ENCODE measurements around the gene THAP3. TPM values are rescaled to one million over a fixed set of nuclear protein-coding genes. Genes with fewer than 3 reads are reported as not detected.

THAP3 gene
- total and polyA plus RNA-seq, 7 experiments from 2014 or later: 14.1 to 31.8 (median 20.3) TPM

DNA sequence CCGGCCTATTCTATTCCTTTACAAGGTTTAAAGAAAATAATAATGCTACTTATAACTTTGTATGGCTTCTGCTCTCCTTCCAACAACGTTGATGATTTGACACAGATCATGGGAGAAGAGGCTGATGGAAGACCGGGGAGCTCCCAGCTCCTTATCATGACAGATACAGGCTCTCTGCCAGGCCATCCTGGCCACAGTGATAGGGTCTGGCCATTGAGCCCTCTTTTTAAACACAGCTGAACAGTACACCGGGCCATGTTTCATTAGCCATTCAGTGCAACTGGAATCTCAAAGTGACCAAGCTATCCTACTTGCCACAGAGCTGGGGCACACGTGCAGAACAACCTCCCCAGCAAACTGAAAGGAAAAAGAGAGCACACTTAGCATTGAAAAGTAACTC is 42.0 kb downstream of the THAP3 start:
- intact Hi-C loops (cut with micrococcal nuclease): no loop called here
- no peak for DNase-seq
- H3K4me1 Mint-ChIP-seq: peaks cover 0 to 4% (median 0%) of the 10 kb centered on the region in 7 donors
- Histone ChIP-seq H3K9me3 (ENCODE audit: control insufficient read depth in 2 of 3, low read length in 3 of 3) (no peaks in the 10 kb centered on the region), H3K36me3 (ENCODE audit: control insufficient read depth in 2 of 3, insufficient read depth in 3 of 3, low read length in 3 of 3) (peaks cover 0 to 34% (median 8%) of the 10 kb centered on the region in 3 experiments), H3K4me1 (ENCODE audit: control insufficient read depth in 2 of 2, insufficient read depth in 2 of 2, low read length in 2 of 2) (no peaks in the 10 kb centered on the region), H3K27me3 (ENCODE audit: control insufficient read depth in 2 of 2, insufficient read depth in 2 of 2, low read length in 2 of 2) (no peaks in the 10 kb centered on the region), H3K4me3 (ENCODE audit: low read length) (no peak overlapping the region), H3K27ac (ENCODE audit: low read depth, low read length) (no peak overlapping the region)
- no peak overlapping the region for H3K27ac Mint-ChIP-seq
- ChIA-PET POLR2A (no interaction called here), CTCF (no interaction called here)
- H3K9me3 Mint-ChIP-seq: no peaks in the 10 kb centered on the region
- peak overlapping the region in 1 of 10 donors; percentile 39 for H3K4me3 Mint-ChIP-seq
- no peaks in the 10 kb centered on the region for H3K27me3 Mint-ChIP-seq
- H3K36me3 Mint-ChIP-seq: peaks cover 0 to 43% (median 6%) of the 10 kb centered on the region in 5 donors
- ATAC-seq: no peak

DNA sequence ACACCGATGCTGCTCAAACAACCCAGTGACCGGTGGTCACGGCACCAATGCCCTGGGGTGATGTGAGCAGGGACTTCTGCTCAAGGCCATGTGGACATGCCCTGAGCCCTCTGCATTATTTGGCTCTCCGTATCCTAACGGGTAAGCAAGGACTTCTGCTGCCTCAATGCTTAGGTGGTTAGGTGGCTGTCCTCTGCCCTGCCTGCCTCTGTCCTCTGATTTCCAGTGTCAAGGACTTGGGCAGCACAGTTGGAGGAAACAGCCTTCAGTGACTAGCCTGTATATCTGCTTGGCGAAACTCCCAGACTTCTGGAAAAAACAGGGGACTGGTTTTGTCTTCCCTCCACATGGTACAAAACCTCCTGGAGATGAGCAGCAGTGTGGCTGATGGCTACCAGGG is 42.5 kb downstream of the THAP3 start:
- peaks cover 0 to 34% (median 8%) of the 10 kb centered on the region in 3 experiments for H3K36me3 ChIP-seq (ENCODE audit: control insufficient read depth in 2 of 3, insufficient read depth in 3 of 3, low read length in 3 of 3)
- ChIA-PET CTCF (no interaction called here), POLR2A (no interaction called here)
- intact Hi-C loops (cut with micrococcal nuclease): no loop called here
- H3K9me3 ChIP-seq (ENCODE audit: control insufficient read depth in 2 of 3, low read length in 3 of 3): no peaks in the 10 kb centered on the region
- H3K27me3 ChIP-seq (ENCODE audit: control insufficient read depth in 2 of 2, insufficient read depth in 2 of 2, low read length in 2 of 2): no peaks in the 10 kb centered on the region
- H3K36me3 Mint-ChIP-seq: peaks cover 0 to 43% (median 6%) of the 10 kb centered on the region in 5 donors
- no peak overlapping the region for H3K27ac ChIP-seq (ENCODE audit: low read depth, low read length)
- H3K27me3 Mint-ChIP-seq: no peaks in the 10 kb centered on the region
- peaks cover 0 to 4% (median 0%) of the 10 kb centered on the region in 7 donors for H3K4me1 Mint-ChIP-seq
- H3K9me3 Mint-ChIP-seq: no peaks in the 10 kb centered on the region
- ATAC-seq (no peak), DNase-seq (no peak)
- H3K4me3 Mint-ChIP-seq: peak overlapping the region in 1 of 10 donors; percentile 39
- H3K4me1 ChIP-seq (ENCODE audit: control insufficient read depth in 2 of 2, insufficient read depth in 2 of 2, low read length in 2 of 2): no peaks in the 10 kb centered on the region
- H3K4me3 ChIP-seq (ENCODE audit: low read length): no peak overlapping the region
- peak overlapping the region in 1 of 9 donors; percentile 22 for H3K27ac Mint-ChIP-seq

DNA sequence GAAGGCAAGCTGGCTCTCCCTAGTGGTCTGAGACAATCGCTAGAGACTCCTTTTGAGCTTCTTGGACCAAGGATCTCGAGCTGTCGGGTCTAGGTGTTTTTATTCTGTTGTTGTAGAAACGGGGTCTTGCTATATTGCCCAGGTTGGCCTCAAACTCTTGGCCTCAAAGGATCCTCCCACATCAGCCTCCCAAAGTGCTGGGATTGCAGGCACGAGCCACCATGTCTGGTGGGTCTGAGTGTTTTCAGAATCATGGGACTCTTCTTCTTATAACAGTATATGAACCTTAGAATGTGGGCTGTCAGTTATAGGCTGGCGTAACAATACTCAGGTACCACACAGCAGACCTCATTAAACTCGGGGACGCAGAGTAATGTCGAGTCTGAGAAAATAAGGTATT is 43.8 kb downstream of the THAP3 start:
- no peak for DNase-seq
- H3K4me1 ChIP-seq (ENCODE audit: control insufficient read depth in 2 of 2, insufficient read depth in 2 of 2, low read length in 2 of 2): no peaks in the 10 kb centered on the region
- H3K27me3 Mint-ChIP-seq: no peaks in the 10 kb centered on the region
- CTCF ChIA-PET: no interaction called here
- peak overlapping the region in 1 of 9 donors; percentile 25 for H3K27ac Mint-ChIP-seq
- H3K36me3 ChIP-seq (ENCODE audit: control insufficient read depth in 2 of 3, insufficient read depth in 3 of 3, low read length in 3 of 3): peaks cover 0 to 26% (median 8%) of the 10 kb centered on the region in 3 experiments
- no peak for ATAC-seq
- H3K9me3 ChIP-seq (ENCODE audit: control insufficient read depth in 2 of 3, low read length in 3 of 3): no peaks in the 10 kb centered on the region
- H3K27ac ChIP-seq (ENCODE audit: low read depth, low read length): no peak overlapping the region
- H3K4me3 ChIP-seq (ENCODE audit: low read length): no peak overlapping the region
- H3K36me3 Mint-ChIP-seq: peaks cover 0 to 35% (median 0%) of the 10 kb centered on the region in 5 donors
- H3K27me3 ChIP-seq (ENCODE audit: control insufficient read depth in 2 of 2, insufficient read depth in 2 of 2, low read length in 2 of 2): no peaks in the 10 kb centered on the region
- no peaks in the 10 kb centered on the region for H3K4me1 Mint-ChIP-seq
- no peak overlapping the region for H3K4me3 Mint-ChIP-seq
- POLR2A ChIA-PET: no interaction called here
- intact Hi-C loops (cut with micrococcal nuclease): no loop called here
- H3K9me3 Mint-ChIP-seq: no peaks in the 10 kb centered on the region

DNA sequence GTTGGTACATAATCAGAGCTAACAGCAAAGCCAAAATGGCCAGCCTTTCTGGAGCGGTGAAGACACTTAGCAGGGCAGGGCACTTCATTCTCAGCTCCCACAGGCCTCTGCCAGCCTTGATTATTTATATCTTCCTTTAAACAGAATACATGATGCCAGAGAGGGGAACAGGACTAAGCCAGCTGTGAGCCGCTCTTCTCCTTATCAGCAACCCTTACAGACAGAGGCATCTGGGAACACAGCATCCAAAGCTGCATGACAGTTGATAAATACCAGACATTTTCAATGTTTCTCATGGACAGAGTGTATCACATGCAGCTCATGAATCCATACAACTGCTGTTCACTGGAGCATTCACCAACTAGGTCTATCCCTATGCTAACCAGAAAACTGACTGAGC is 47.9 kb downstream of the THAP3 start:
- ChIA-PET CTCF (interaction anchor here (0.6 kb wide), 1 partner anchor 197 kb away, joined by 3 read pairs; no protein-coding TSS in a partner anchor), POLR2A (no interaction called here)
- H3K9me3 Mint-ChIP-seq: no peaks in the 10 kb centered on the region
- ATAC-seq (no peak), DNase-seq (no peak)
- H3K27ac Mint-ChIP-seq: no peak overlapping the region
- Histone ChIP-seq H3K4me1 (ENCODE audit: control insufficient read depth in 2 of 2, insufficient read depth in 2 of 2, low read length in 2 of 2) (no peaks in the 10 kb centered on the region), H3K36me3 (ENCODE audit: control insufficient read depth in 2 of 3, insufficient read depth in 3 of 3, low read length in 3 of 3) (peaks cover 0 to 21% (median 0%) of the 10 kb centered on the region in 3 experiments), H3K9me3 (ENCODE audit: control insufficient read depth in 2 of 3, low read length in 3 of 3) (no peaks in the 10 kb centered on the region), H3K27ac (ENCODE audit: low read depth, low read length) (no peak overlapping the region), H3K4me3 (ENCODE audit: low read length) (no peak overlapping the region), H3K27me3 (ENCODE audit: control insufficient read depth in 2 of 2, insufficient read depth in 2 of 2, low read length in 2 of 2) (no peaks in the 10 kb centered on the region)
- intact Hi-C loops (cut with micrococcal nuclease): no loop called here
- H3K4me1 Mint-ChIP-seq: no peaks in the 10 kb centered on the region
- peaks cover 3 to 30% (median 7%) of the 10 kb centered on the region in 5 donors for H3K36me3 Mint-ChIP-seq
- H3K27me3 Mint-ChIP-seq: no peaks in the 10 kb centered on the region
- H3K4me3 Mint-ChIP-seq: no peak overlapping the region

DNA sequence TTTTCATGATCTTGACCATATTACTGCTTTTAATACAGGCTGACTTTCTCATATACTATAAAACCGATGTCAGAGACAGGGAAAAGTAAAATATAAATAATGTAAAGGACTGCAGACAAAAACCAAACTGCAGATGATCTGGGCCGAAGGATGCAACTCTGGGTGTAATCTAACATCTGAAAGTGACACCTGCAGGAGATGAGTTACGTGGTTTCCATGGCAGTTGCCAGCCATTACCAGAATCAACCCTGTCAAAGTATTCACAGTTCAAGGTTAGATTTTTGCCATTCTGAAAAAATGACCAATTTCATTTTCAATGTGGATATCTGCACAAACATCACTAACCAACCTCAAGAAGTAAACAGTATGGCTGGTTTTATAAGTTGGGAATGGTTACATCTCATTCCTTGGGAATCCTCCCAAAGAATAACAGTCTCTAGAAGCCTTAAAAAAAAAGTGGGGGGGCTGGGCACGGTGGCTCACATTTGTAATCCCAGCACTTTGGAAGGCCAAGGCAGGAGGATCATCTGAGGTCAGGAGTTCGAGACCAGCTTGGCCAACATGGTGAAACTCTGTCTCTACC is 49.2 kb downstream of the THAP3 start:
- Histone ChIP-seq H3K4me3 (ENCODE audit: low read length) (no peak overlapping the region), H3K4me1 (ENCODE audit: control insufficient read depth in 2 of 2, insufficient read depth in 2 of 2, low read length in 2 of 2) (no peaks in the 10 kb centered on the region), H3K9me3 (ENCODE audit: control insufficient read depth in 2 of 3, low read length in 3 of 3) (no peaks in the 10 kb centered on the region), H3K36me3 (ENCODE audit: control insufficient read depth in 2 of 3, insufficient read depth in 3 of 3, low read length in 3 of 3) (peaks cover 0 to 29% (median 10%) of the 10 kb centered on the region in 3 experiments), H3K27ac (ENCODE audit: low read depth, low read length) (no peak overlapping the region), H3K27me3 (ENCODE audit: control insufficient read depth in 2 of 2, insufficient read depth in 2 of 2, low read length in 2 of 2) (no peaks in the 10 kb centered on the region)
- CTCF ChIA-PET: interaction anchor here (1.9 kb wide), 1 partner anchor 28 kb away, joined by 8 read pairs; no protein-coding TSS in a partner anchor
- Mint-ChIP-seq H3K36me3 (peaks cover 6 to 39% (median 17%) of the 10 kb centered on the region in 5 donors), H3K9me3 (no peaks in the 10 kb centered on the region), H3K4me1 (no peaks in the 10 kb centered on the region), H3K4me3 (no peak overlapping the region), H3K27ac (no peak overlapping the region), H3K27me3 (no peaks in the 10 kb centered on the region)
- DNase-seq: no peak
- ATAC-seq: no peak
- intact Hi-C loops (cut with micrococcal nuclease): no loop called here
- POLR2A ChIA-PET: interaction anchor here (0.8 kb wide), 1 partner anchor 10 kb away, joined by 3 read pairs; no protein-coding TSS in a partner anchor

DNA sequence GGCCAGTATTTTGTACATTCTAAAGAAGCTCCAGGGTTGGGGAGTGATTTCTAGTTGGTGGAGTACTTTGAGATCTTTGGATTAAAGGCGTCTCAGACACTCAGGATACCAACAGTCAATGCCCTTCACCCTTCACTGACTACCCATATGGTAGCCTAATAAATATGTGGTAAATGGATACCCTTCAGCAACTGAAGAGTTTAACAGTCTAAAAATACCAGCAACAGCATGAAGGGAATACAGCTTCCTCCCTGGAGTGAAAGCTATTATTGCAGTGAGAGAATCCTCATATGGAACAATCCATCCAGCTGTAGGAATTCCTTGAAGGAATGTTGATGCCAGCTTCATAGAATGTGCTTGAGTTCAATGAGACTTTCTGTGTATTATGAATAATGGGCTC is 50.1 kb downstream of the THAP3 start:
- intact Hi-C loops (cut with micrococcal nuclease): no loop called here
- no peaks in the 10 kb centered on the region for H3K4me1 ChIP-seq (ENCODE audit: control insufficient read depth in 2 of 2, insufficient read depth in 2 of 2, low read length in 2 of 2)
- POLR2A ChIA-PET: interaction anchor here (0.6 kb wide), 1 partner anchor 444 kb away, joined by 4 read pairs; no protein-coding TSS in a partner anchor
- no peak overlapping the region for H3K27ac ChIP-seq (ENCODE audit: low read depth, low read length)
- peaks cover 4 to 38% (median 10%) of the 10 kb centered on the region in 3 experiments for H3K36me3 ChIP-seq (ENCODE audit: control insufficient read depth in 2 of 3, insufficient read depth in 3 of 3, low read length in 3 of 3)
- CTCF ChIA-PET: interaction anchor here (0.6 to 1.9 kb wide), 3 partner anchors 29 to 168 kb away, joined by 3 to 8 read pairs (median 4); no protein-coding TSS in a partner anchor
- Mint-ChIP-seq H3K36me3 (peaks cover 8 to 43% (median 23%) of the 10 kb centered on the region in 5 donors), H3K27me3 (no peaks in the 10 kb centered on the region), H3K4me1 (no peaks in the 10 kb centered on the region), H3K9me3 (no peaks in the 10 kb centered on the region), H3K27ac (no peak overlapping the region), H3K4me3 (no peak overlapping the region)
- H3K9me3 ChIP-seq (ENCODE audit: control insufficient read depth in 2 of 3, low read length in 3 of 3): no peaks in the 10 kb centered on the region
- no peak for ATAC-seq
- H3K27me3 ChIP-seq (ENCODE audit: control insufficient read depth in 2 of 2, insufficient read depth in 2 of 2, low read length in 2 of 2): no peaks in the 10 kb centered on the region
- no peak overlapping the region for H3K4me3 ChIP-seq (ENCODE audit: low read length)
- no peak for DNase-seq

DNA sequence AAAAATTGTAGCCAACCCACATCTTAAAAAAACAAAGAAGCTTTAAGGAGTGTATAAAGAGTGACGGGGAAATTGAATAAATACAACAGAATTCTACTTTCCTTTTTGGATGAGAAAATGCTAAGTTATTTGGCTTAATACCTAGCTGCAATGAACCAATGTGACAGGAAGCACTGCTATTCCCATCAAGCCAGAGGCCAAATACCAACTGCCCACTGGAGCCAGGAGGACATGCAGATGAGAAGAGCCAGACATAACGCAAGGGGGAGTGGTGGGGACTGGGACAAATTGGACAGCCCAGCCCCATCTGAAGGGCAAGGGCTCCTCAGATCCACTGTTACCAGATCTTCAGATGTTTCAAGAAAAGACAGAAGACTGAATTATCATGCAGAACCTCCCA is 51.3 kb downstream of the THAP3 start:
- Histone ChIP-seq H3K36me3 (ENCODE audit: control insufficient read depth in 2 of 3, insufficient read depth in 3 of 3, low read length in 3 of 3) (peaks cover 4 to 39% (median 10%) of the 10 kb centered on the region in 3 experiments), H3K4me1 (ENCODE audit: control insufficient read depth in 2 of 2, insufficient read depth in 2 of 2, low read length in 2 of 2) (no peaks in the 10 kb centered on the region), H3K9me3 (ENCODE audit: control insufficient read depth in 2 of 3, low read length in 3 of 3) (no peaks in the 10 kb centered on the region), H3K27ac (ENCODE audit: low read depth, low read length) (no peak overlapping the region), H3K27me3 (ENCODE audit: control insufficient read depth in 2 of 2, insufficient read depth in 2 of 2, low read length in 2 of 2) (no peaks in the 10 kb centered on the region), H3K4me3 (ENCODE audit: low read length) (no peak overlapping the region)
- H3K4me1 Mint-ChIP-seq: no peaks in the 10 kb centered on the region
- ATAC-seq (no peak), DNase-seq (no peak)
- ChIA-PET POLR2A (no interaction called here), CTCF (interaction anchor here (0.7 to 1.9 kb wide), 2 partner anchors 30 to 318 kb away, joined by 3 to 8 read pairs; no protein-coding TSS in a partner anchor)
- no peak overlapping the region for H3K4me3 Mint-ChIP-seq
- intact Hi-C loops (cut with micrococcal nuclease): no loop called here
- peaks cover 8 to 46% (median 29%) of the 10 kb centered on the region in 5 donors for H3K36me3 Mint-ChIP-seq
- H3K27ac Mint-ChIP-seq: no peak overlapping the region
- H3K27me3 Mint-ChIP-seq: no peaks in the 10 kb centered on the region
- H3K9me3 Mint-ChIP-seq: no peaks in the 10 kb centered on the region

Measured in naive thymus-derived CD4-positive, alpha-beta T cell (primary cell).